ENCODE measurements around the gene LRRC55.

- TF ChIP-seq STAT6 (CRISPR knock-in tag; conservative IDR thresholded peaks at IDR 0.05; ENCODE audit: low read depth) (no peak), KAT7 (CRISPR knock-in tag; IDR thresholded peaks at IDR 0.05; ENCODE audit: borderline replicate concordance) (no peak), CTCF (IDR thresholded peaks at IDR 0.05) (no peak), MXD4 (CRISPR knock-in tag; IDR thresholded peaks at IDR 0.05; ENCODE audit: borderline replicate concordance) (no peak), ATF1 (CRISPR knock-in tag; IDR thresholded peaks at IDR 0.05) (no peak), NFYB (CRISPR knock-in tag; conservative IDR thresholded peaks at IDR 0.05; ENCODE audit: low read depth) (no peak), SMAD3 (CRISPR knock-in tag; IDR thresholded peaks at IDR 0.05; ENCODE audit: borderline replicate concordance) (no peak), TEAD1 (CRISPR knock-in tag; IDR thresholded peaks at IDR 0.05) (no peak), ARID4B (CRISPR knock-in tag; IDR thresholded peaks at IDR 0.05; ENCODE audit: borderline replicate concordance) (no peak), JUN (CRISPR knock-in tag; IDR thresholded peaks at IDR 0.05) (no peak), ATF6 (CRISPR knock-in tag; IDR thresholded peaks at IDR 0.05) (no peak), OVOL2 (CRISPR knock-in tag; IDR thresholded peaks at IDR 0.05; ENCODE audit: borderline replicate concordance) (no peak), E2F1 (CRISPR knock-in tag; IDR thresholded peaks at IDR 0.05) (no peak)
Measured at GRCh38 chr11:57146301-57146700, 35.5 kb upstream of the LRRC55 start.

Data from WTC11 (cell line).